NCI-H1694 (cell line): ENCODE measurements around the gene GOLGB1.
"Not testable (repeated sequence)": the region's sequence is repeated elsewhere in the genome, so short reads cannot be mapped to it uniquely, and the experiment has no call there.

Experiments used
- DNase-seq: peaks from one replicate; lab custom pipeline; 2025; lab: John Stamatoyannopoulos, UW

Gene GOLGB1

DNA sequence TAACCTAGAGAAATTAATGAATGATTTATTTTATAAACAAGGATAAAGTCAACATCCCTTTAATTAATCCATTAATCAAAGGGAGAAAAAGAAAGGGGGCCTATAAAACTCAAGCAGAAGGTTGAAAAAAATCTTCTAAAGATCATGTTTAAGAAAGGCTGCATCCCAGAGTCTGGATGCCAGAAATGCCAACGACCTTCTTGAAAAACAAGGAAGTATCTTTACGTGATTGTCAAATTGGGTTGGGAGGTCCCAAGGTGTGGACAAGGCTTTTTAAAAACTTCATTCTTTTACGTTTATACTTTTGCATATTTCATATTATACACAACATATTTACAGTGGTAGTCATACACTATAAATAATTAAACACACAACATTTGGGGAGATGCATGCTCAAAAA, 1.6 kb downstream of the GOLGB1 start:
- DNase-seq: no peak

DNA sequence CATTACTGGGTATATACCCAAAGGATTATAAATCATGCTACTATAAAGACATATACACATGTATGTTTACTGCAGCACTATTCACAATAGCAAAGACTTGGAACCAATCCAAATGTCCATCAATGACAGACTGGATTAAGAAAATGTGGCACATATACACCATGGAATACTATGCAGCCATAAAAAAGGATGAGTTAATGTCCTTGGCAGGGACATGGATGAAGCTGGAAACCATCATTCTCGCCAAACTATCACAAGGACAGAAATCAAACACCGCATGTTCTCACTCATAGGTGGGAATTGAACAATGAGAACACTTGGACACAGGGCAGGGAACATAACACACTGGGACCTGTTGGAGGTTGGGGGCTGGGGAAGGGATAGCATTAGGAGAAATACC, 6.4 kb downstream of the GOLGB1 start:
- DNase-seq: not testable (repeated sequence)

DNA sequence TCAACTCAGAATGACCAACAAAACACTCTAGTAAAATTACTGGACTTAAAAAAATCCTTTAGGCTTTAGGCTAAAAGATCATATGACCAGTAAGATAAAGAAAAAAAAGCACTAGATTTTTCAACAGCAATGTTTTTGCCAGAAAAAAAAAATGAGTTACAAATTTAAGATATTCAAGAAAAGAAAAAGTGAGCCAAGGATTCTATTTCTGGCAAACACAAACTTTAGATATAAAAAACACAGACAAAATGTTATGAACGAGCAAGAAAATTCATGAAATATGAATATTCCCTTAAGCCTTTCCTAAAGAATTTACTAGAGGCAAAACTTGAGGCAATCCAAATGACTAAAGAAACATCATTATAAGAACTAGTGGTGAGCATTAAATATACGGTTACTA, 8.6 kb downstream of the GOLGB1 start:
- no peak for DNase-seq

DNA sequence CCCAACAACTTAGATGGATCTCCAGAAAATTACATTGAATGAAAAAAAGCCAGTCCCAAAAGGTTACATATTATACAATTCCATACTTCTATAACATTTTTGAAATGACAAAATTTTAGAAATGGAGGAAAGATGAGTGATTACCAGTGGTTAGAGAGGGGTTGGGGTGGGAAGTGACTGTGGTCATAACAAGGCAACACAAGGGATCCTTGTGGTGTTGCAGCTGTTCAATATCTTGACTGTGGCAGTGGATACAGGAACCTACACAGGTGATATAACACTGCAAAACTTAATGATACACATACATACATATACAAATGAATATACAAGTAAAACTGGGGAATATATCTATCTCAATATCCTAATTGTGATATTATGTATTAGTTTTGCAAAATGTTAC, 9.6 kb downstream of the GOLGB1 start:
- DNase-seq: no peak

DNA sequence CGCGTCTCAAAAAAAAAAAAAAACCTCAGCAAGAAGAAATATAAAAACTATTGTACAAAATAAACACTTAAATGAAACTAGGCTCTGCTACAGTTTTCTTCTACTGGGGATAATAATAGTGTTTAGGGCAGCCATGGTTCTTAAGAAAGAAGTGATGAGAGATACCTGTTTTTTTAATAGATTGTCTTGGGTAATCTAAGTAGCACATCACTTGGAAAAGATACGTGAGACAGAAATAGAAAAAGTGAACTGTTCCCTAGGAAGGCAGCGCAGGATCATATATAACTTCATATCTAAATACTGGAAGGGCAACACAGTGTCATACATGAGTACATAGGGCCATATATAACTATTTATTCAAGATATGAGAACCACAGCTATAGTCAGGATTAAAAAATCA, 11.9 kb downstream of the GOLGB1 start:
- DNase-seq: no peak

DNA sequence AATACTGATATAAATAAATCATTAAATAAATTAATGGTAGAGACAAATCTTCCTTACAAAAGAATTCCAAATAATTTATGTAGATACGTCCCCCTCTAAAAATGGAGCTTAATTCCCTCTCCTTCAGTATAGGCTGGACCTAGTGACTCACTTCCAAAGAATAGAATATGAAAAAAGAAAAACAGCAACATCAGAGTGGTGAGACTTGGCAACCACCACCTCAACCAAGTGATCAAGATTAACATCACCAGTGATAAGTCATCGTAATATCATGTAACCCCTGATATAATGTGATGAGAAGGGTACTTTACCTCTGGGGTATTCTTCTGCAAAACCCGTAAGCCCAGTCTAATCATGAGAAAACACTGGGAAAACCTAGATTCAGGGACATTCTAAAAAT, 13.4 kb downstream of the GOLGB1 start:
- DNase-seq: no peak

DNA sequence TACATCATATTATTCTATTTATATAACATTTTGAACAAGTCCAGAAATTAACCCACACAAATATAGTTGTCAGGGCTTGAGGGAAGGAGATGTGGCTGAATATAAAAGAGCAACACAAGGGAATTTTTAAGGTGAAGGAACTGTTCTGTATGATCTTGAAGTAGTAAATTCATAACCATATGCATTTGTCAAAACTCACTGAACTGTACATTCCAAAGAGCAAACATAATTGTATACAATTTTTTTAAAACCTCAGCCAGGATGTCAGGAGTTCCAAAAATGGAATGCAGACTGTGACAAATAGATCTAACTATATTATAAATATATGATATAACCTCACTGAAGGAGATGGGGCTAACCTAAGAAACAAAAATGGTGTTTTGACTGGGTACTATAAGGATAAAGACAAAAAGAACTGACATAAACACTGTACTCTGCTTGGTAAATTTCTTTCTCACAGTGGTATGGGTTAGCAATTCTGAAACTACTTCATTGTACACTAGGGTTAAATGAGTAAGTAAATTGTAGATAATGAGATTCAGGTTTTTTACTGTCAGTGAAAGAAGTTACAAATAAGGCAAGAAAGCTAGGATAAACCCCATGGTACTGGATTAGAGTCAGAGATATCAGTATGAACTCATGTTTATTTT, 14.4 kb downstream of the GOLGB1 start:
- DNase-seq: no peak

DNA sequence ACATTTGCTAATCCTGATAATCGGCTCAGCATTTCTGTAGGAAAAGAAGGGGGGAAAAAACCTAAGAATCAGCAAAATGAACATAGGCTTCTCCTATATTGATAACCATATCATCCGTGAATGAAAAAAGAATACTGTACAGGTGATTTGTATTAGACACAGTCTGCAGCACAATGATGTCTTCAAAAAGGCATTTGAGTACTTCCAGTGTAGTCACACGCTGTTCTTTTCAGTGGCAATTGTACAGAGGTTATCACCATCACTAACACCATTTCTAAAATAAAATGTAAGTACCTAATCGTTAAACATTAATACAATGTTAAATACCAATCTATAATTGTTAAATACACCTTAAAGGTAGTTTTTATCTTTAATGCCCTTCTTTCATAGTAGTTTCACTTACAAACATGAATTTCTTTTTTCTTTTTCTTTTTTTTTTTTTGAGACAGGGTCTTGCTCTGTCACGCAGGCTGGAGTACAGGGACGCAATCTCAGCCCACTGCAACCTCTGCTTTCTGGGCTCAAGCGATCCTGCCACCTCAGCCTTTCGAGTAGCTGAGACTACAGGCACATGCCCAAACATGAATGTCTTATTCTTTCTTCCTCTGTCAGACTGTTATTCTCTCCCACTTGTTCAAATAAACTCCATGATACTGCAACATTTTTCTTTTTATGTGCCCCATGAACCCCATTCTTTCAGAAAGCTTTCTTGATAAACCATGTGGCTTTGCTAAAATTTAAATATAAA, 18.4 kb downstream of the GOLGB1 start:
- DNase-seq: no peak

DNA sequence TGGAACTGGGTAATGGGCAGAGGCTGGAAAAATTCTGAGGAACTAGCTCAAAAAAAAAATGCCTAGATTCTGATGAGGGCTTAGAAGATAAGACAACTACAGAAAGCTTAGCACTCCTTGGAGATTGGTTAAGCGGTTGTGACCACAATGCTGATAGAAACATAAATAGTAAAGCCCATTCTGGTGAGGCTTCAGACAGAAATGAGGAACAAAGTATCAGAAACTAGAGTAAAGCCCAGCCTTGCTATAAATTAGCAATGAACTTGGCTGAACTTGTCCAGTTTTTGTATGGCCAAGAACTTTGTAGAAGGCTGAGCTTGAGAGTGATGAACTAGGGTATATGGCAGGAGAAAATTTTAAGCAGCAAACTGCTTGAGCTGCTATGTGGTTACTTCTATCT, 25.4 kb downstream of the GOLGB1 start:
- DNase-seq: no peak

DNA sequence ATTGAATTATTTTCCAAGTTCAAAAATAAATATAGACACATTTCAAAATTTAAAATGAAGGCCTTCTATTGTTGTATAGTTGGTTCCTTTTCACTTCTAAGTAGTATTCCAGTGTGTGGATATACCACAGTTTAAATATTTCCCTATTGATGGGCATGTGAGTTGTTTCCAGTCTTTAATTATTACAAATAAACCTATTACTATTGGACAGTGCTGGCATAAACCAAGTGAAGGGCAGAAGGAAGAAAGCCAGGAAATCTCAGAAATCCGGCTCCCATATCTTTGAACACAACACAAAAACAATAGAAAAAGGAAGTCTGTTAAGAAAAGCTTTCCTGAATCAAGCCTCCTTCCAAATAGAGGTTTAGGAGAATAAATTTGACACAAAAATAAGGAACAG, 26.1 kb downstream of the GOLGB1 start:
- no peak for DNase-seq

DNA sequence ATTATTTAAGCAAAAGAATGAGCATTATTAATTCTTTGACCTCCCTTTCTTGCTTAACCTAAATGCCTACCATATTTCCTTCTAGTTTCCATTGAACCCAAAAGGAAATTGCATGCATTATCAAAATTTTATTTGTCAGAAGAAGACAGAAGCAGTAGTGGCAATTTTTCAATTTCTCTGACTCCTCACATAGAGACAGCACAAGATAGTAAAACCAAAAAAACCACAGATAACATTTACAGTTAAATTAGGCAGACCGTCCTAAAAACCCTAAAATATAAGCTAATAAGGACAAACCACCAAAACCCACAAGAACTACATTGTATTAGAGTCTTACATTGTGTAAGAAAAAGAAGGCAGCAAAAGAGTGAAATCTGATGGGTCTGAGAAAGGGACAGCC, 27.1 kb downstream of the GOLGB1 start:
- no peak for DNase-seq

DNA sequence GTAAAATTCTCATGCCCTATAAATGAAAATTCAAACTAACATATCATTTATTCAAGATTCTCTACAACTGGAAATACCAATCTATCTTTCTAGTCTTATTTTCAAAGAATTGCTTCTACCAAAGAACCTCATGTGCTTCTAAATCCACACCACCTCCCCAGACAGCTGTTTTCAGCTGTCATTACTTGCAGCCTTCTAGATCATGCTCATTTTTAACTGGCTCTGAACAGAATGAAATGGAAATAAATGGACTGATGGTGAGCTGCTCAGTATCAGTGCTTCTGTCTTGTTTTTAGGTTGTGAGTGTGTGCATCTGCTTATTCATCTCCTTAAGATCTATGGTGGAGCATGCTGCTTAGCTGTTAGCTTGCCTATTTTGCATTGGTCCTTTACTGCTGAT, 29.4 kb downstream of the GOLGB1 start:
- no peak for DNase-seq

DNA sequence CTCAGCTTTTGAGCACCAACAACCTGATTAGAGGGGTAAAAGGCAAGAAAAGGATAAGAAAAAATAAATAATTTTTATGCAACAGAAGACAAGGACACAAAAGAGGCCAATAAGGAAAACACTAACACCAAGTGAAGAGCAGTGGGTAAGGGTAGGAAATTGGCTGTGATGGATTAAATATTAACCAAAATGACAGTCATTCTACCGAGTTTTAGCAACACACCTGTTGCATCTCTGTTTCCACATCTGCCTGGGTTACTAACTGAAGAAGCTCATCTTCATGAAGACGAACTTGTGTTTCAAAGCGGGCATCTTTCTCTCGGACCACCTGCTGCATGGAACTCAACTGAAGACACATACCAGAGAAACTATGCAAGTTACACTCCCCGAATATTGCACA, 30.1 kb downstream of the GOLGB1 start:
- DNase-seq: no peak

DNA sequence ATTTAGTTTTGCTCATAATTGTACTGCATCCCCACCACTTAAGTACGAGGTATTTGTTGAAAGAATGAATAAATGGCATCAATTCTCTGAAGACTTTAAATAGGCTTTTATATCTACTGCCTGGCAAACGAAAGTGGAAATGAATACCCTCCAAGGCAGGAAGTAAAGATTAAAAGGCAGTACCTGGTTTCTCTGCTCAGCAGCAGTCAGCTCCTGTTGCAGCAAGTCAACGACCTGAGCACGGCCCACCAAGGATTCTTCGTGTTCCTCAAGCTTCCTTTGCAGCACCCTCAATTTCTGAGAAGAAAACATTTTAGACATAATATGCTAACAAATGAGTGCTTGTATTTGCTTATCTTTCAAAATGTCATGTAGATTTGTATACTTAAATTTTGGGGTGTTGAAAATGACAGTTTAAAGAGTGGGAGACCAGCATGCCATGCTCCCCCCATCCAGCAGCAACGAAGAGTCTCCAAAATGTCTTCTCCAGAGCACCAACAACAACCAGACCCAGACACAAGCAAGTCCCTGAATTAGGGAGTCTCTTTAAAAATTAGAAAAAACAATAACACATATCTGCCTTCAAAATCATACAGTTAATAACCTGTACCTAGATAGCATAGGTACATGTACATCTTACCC, 31.2 kb downstream of the GOLGB1 start:
- no peak for DNase-seq

DNA sequence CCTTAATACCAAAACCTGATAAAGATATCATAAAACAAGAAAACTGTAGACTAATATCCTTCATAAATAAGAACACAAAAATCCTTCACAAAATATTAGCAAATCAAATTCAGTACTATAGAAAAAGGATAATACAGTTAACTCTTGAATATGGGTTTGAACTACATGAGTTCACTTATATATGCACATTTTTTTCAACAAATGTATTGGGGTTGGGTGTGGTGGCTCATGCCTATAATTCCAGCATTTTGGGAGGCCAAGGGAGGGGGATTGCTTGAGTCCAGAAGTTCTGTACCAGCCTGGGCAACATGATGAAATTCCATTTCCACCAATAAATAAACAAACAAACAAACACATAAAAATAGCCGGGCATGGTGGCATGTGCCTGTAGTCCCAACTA, 39.2 kb downstream of the GOLGB1 start:
- DNase-seq: no peak

DNA sequence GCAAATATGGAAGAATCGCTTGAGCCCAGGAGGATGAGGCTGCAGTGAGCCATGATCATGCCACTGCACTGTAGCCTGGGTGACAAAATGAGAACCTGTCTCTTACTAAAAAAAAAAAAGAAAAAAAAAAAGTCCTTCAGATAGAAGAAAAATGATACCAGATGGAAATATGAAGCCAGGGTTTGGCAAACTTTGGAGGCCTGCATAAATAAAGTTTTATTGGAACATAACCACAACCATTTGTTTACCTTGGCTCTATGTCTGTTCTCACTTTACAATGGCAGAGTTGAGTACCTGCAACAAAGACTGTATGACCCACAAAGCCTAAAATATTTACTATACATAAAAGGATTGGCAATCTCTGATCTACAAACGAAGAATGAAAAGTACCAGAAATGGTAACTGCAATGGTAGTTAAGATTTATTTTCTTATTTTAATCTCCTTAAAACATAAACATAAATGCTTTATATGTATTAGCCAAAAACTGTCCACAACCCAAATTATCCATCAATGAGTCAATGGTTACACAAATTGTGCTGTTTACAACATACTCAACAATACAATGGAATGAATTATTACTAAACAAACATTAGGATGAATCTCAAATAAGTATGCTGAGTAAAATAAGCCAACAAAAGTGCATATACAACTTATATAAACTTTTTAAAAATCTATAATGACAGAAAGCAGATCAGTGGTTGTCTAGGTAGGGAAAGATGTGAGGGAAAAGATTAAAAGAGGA, 41.8 kb downstream of the GOLGB1 start:
- DNase-seq: no peak

DNA sequence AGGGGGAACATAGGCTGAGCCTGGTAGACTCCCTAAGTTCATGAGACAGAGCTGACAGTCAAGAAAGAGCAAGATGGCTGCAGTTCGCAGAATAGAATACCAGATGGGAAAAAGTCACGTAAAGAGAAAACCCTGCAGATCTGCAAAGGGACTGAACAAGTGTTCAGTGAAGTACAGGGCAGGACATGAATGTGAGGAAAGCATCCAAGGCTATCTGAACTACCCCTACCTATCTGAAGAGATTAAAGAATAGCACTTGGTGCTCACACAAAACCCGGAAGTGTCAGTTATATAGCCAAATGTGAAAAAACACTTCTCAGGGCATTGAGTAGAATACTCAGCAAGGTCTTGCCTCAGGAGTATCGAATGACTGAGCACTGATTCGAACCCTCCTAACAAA, 44.0 kb downstream of the GOLGB1 start:
- DNase-seq: no peak

DNA sequence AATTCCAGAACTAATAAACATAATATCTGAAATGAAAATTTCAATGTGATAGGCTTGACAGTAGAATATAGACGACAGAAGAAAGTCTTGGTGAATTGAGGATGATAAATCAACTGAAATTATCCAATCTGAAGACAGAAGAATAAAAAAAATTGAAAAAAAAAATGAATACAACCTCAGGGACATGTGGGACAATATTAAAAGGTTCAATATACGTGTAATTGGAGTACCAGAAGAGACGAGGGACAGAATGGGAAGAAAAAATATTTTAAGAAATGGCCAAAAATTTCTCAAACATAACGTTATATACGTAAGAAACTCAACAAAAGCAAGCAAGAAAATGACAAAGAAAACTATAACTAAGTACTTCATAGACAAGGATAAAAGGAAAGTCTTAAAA, 45.6 kb downstream of the GOLGB1 start:
- no peak for DNase-seq

DNA sequence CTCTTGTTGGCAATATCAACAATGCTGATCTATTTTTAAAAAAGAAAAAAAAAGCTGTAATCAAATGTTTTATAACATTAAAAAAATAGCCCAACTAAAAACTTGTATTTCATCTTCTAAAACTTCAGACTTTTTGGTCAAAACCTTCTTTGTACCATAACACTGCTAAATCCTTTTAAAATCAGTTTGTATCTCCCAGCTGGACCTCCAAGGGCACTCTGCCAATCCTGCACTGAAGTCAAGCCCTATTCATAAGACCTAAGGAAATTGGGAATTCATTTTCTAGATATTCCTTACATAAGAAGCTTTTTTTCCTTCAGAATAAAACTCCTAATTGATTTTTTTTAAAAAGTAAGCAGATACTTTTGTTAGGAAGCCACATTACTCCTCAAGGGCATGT, 50.6 kb downstream of the GOLGB1 start:
- no peak for DNase-seq

DNA sequence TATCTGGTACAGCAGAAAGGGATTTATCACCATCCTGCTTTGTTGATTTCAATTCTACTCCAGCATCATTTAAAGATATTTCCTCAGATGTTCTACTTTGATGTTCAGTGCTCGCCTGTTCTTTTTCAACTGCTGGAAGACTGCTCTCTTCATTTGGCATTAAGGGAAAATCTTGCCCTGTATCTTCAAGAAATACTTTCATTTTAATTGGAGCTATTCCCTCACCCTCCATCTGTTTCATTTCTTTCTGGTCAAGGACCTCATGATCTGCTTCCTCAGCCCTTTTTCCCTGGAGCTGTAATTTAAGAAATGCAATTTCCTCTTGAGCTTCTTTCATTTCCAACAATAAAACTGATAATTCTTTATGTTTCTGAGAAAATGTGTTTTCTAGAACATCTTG, 51.1 kb downstream of the GOLGB1 start:
- DNase-seq: no peak

DNA sequence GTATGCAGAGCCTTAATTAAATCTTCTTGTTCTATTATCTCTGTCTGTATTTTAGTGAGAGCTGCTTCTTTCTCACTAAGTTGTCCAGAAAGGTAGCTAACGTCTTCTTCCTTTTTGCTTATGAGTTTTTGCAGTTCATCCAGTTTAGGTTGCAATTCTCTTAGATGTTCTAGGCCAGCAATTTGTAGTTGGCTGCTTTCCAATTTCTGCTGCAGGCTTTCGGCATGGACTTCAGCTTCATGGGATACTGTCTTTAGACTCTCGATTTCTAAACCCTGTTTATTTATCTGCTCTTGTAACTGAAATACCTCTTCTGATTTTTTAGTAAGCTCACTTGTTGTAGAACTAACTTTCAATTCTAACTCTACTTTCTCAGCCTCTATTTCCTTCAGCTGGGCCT, 53.4 kb downstream of the GOLGB1 start:
- no peak for DNase-seq

DNA sequence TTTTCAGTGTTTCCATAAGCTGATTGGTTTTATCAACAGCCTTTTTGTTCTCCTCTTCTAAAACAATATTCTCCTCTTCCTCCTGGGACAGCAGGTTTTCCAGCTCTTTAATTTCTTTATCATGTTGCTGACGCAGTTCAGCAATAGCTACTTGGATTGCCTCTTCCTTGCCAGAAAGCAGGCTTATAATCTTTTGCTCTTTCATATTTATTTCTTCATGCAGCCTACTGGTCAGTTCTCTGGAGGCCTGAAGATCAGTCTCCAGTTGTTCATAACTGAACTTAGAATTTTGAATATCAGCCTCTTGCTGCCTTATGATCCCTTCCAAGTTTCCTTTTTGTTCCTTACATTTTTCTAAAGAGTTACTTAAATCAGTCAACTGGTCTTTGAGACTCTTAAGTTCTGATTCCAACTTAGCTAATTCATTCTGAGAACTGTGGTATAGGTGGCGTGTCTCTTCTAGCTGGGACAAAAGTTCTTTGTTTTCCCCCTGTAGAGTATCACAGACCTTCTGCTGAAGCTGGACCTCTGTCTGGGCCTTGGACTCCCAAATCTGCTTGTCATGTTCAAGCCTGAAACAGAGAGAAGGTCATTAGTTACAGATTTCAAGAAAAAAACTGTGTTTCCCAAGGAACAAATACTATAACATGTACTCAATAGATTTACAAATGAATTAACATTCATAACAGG, 57.4 kb downstream of the GOLGB1 start:
- DNase-seq: no peak
